PFSK-1 (cell line): ENCODE data around the gene IVD.

ENCODE experiments used
- FOXP2 ChIP-seq: optimal IDR thresholded peaks from 2 replicates; pipeline ENCODE3; 2011; ENCODE audit warnings: borderline replicate concordance, control low read depth, inconsistent platforms; ENCODE audit not compliant: insufficient read depth; ENCODE audit errors: extremely low read length, extremely low read depth
- POLR2AphosphoS5 ChIP-seq: IDR thresholded peaks from 2 replicates; pipeline ENCODE4 v1.6.1; 2012; ENCODE audit warnings: low read depth, mild to moderate bottlenecking, control low read depth, low read length, moderate library complexity
- REST ChIP-seq, 2 experiments: IDR thresholded peaks; 2 replicates each; pipeline versions ENCODE4 v1.6.1 to v1.8.0; 2011 to 2012; ENCODE audit warnings: low read depth in 2 of 2, low read length in 2 of 2, control low read depth in 1 of 2, inconsistent platforms in 1 of 2, mild to moderate bottlenecking in 1 of 2, moderate library complexity in 1 of 2; ENCODE audit not compliant: insufficient read depth in 1 of 2
- SIN3A ChIP-seq: IDR thresholded peaks from 2 replicates; pipeline ENCODE4 v1.6.1; 2012; ENCODE audit warnings: mild to moderate bottlenecking, low read length, moderate library complexity, borderline replicate concordance; ENCODE audit not compliant: insufficient read depth
- TAF1 ChIP-seq: IDR thresholded peaks from 2 replicates; pipeline ENCODE4 v1.6.1; 2012; ENCODE audit warnings: low read length, control low read depth, borderline replicate concordance; ENCODE audit not compliant: insufficient read depth

Gene IVD

GRCh38 chr15:40379374-40379773, 26.2 kb upstream of the IVD start:
- no peak for TF ChIP-seq FOXP2
- TF ChIP-seq SIN3A, result no peak
- TF ChIP-seq POLR2AphosphoS5, result no peak
- no peak for TF ChIP-seq REST (IDR thresholded peaks at IDR 0.05; ENCODE audit: insufficient read depth in 1 of 2, low read depth in 2 of 2, low read length in 2 of 2)
- no peak for TF ChIP-seq TAF1

- TF ChIP-seq FOXP2 (no peak), SIN3A (no peak), TAF1 (no peak), REST (IDR thresholded peaks at IDR 0.05; ENCODE audit: insufficient read depth in 1 of 2, low read depth in 2 of 2, low read length in 2 of 2) (no peak), POLR2AphosphoS5 (no peak)
Measured at GRCh38 chr15:40379853-40380252, 25.7 kb upstream of the IVD start.

- TF ChIP-seq TAF1 (no peak), REST (IDR thresholded peaks at IDR 0.05; ENCODE audit: insufficient read depth in 1 of 2, low read depth in 2 of 2, low read length in 2 of 2) (no peak), POLR2AphosphoS5 (no peak), SIN3A (no peak), FOXP2 (no peak)
Measured at GRCh38 chr15:40380636-40381035, 25.0 kb upstream of the IVD start.

GRCh38 chr15:40381818-40382529, 23.6 kb upstream of the IVD start:
- TF ChIP-seq SIN3A (no peak), REST (IDR thresholded peaks at IDR 0.05; ENCODE audit: insufficient read depth in 1 of 2, low read depth in 2 of 2, low read length in 2 of 2) (no peak), TAF1 (no peak), FOXP2 (no peak), POLR2AphosphoS5 (no peak)
